HEK293T (cell line): ENCODE data around the gene GDPD5.

Experiments
- CTCF ChIA-PET: fragments of 350-600 bp; formaldehyde crosslinking; extraction: SDS; loops from one replicate; lab custom pipeline; 2021; ENCODE audit warnings: antibody characterized with exemption, inconsistent platforms; lab: Yijun Ruan, JAX
- POLR2A ChIA-PET: fragments of 350-600 bp; formaldehyde crosslinking; extraction: SDS; loops from one replicate; lab custom pipeline; 2020; ENCODE audit warnings: antibody characterized with exemption, inconsistent platforms; lab: Yijun Ruan, JAX
- DNase-seq: peaks from one replicate; pipeline ENCODE4 v3.0.0; 2012; ENCODE audit warnings: mixed read lengths; ENCODE audit errors: extremely low spot score
- ARNT ChIP-seq: fragments of 450-650 bp; IDR thresholded peaks from 2 replicates; pipeline ENCODE4 v1.6.1; 2017; ENCODE audit warnings: mild to moderate bottlenecking
- BHLHE40 ChIP-seq: fragments of 450-650 bp; IDR thresholded peaks from 2 replicates; pipeline ENCODE4 v1.6.1; 2016; ENCODE audit warnings: mild to moderate bottlenecking, moderate library complexity, borderline replicate concordance
- CTBP1 ChIP-seq: fragments of 450-650 bp; IDR thresholded peaks from 2 replicates; pipeline ENCODE4 v1.6.1; 2016; ENCODE audit warnings: borderline replicate concordance
- ELF4 ChIP-seq: fragments of 450-650 bp; IDR thresholded peaks from 2 replicates; pipeline ENCODE4 v1.6.1; 2017; ENCODE audit warnings: antibody characterized with exemption
- FOXA1 ChIP-seq: fragments of 450-650 bp; IDR thresholded peaks from 2 replicates; pipeline ENCODE4 v1.6.1; 2016; ENCODE audit warnings: mild to moderate bottlenecking
- FOXK2 ChIP-seq: fragments of 450-650 bp; IDR thresholded peaks from 2 replicates; pipeline ENCODE4 v1.6.1; 2016; ENCODE audit warnings: mild to moderate bottlenecking
- FOXM1 ChIP-seq: fragments of 450-650 bp; IDR thresholded peaks from 2 replicates; pipeline ENCODE4 v1.6.1; 2017; ENCODE audit warnings: mild to moderate bottlenecking, borderline replicate concordance
- HDGF ChIP-seq: fragments of 450-650 bp; IDR thresholded peaks from 2 replicates; pipeline ENCODE4 v1.6.1; 2017; ENCODE audit warnings: antibody characterized with exemption, borderline replicate concordance
- L3MBTL2 ChIP-seq: fragments of 450-650 bp; conservative IDR thresholded peaks from 2 replicates; pipeline ENCODE4 v1.6.1; 2016; ENCODE audit warnings: mild to moderate bottlenecking
- LEF1 ChIP-seq: fragments of 450-650 bp; IDR thresholded peaks from 2 replicates; pipeline ENCODE4 v1.6.1; 2017; ENCODE audit warnings: mild to moderate bottlenecking, borderline replicate concordance
- NFRKB ChIP-seq: fragments of 450-650 bp; IDR thresholded peaks from 2 replicates; pipeline ENCODE4 v1.6.1; 2016; ENCODE audit warnings: mild to moderate bottlenecking, moderate library complexity
- PKNOX1 ChIP-seq: fragments of 450-650 bp; IDR thresholded peaks from 2 replicates; pipeline ENCODE4 v1.6.1; 2016
- SP1 ChIP-seq: fragments of 450-650 bp; IDR thresholded peaks from 2 replicates; pipeline ENCODE4 v1.6.1; 2017
- SUZ12 ChIP-seq: fragments of 450-650 bp; IDR thresholded peaks from 2 replicates; pipeline ENCODE4 v1.6.1; 2016; ENCODE audit warnings: mild to moderate bottlenecking
- TARDBP ChIP-seq: fragments of 450-650 bp; IDR thresholded peaks from 2 replicates; pipeline ENCODE4 v1.6.1; 2016
- ZNF384 ChIP-seq: fragments of 450-650 bp; IDR thresholded peaks from 2 replicates; pipeline ENCODE4 v1.6.1; 2016

Gene GDPD5

GRCh38 chr11:75429902-75430713, 95.6 kb downstream of the GDPD5 start:
- CTCF ChIA-PET: no interaction called here
- DNase-seq: no peak
- TF ChIP-seq SUZ12 (no peak), PKNOX1 (no peak), FOXA1 (no peak), ARNT (no peak), LEF1 (no peak), SP1 (no peak), ELF4 (no peak), L3MBTL2 (no peak), BHLHE40 (no peak)
- POLR2A ChIA-PET: no interaction called here

DNA sequence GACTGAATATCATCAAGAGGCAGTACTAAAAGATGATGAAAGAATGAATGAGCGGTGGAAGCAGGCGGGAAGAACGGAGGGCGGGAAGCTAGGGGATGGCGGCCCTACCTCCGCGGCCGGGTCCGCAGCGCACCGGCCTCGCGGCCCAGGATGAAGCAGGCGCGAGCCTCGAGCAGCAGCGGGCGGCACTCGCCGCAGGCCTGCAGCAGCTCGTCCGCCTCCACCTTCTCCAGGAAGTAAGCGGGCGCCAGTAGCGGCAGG, 96.2 kb downstream of the GDPD5 start:
- TF ChIP-seq ARNT (no peak), BHLHE40 (no peak), SUZ12 (no peak), LEF1 (no peak), HDGF (no peak), PKNOX1 (no peak), CTBP1 (no peak)
- CTCF ChIA-PET: no interaction called here
- POLR2A ChIA-PET: no interaction called here
- DNase-seq: no peak

DNA sequence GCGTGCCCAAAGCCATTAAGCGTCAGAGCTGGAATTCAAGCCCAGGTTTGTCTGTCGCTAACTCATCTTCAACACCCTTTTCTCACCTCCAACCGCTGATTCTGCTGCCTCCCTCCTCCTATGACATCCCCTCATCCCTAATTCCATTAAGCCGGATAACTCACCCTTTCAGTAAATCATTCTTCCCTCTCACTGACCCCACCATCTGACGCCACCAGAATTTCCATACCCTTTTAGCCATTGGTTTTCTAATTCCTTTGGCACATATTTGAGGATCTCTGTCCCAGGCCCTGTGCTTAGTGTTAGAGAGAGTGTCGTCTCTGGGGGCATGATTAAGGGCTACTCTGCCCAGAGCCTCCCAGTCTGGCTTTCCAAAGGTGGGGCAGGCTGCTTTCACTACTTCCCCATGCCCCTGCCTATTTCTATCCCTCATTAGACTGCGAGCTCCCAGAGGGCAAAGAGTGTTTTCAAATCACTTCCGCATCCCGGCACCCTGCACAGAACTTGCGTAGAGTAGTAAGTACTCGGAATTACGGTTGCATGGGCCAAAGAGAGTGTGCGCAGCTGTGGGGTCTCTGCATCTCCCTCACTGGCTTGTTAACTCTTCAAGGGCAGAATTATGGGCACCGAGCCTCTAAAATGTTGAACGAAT, 96.6 kb downstream of the GDPD5 start:
- ChIA-PET CTCF (no interaction called here), POLR2A (interaction anchor here (1.8 kb wide), 1 partner anchor 28 kb away, joined by 7 read pairs; no protein-coding TSS in a partner anchor)
- DNase-seq: no peak
- TF ChIP-seq HDGF (no peak), ZNF384 (no peak), ARNT (no peak), FOXK2 (no peak), SP1 (no peak), NFRKB (no peak), FOXA1 (no peak), L3MBTL2 (no peak), ELF4 (no peak), BHLHE40 (no peak), TARDBP (no peak)

DNA sequence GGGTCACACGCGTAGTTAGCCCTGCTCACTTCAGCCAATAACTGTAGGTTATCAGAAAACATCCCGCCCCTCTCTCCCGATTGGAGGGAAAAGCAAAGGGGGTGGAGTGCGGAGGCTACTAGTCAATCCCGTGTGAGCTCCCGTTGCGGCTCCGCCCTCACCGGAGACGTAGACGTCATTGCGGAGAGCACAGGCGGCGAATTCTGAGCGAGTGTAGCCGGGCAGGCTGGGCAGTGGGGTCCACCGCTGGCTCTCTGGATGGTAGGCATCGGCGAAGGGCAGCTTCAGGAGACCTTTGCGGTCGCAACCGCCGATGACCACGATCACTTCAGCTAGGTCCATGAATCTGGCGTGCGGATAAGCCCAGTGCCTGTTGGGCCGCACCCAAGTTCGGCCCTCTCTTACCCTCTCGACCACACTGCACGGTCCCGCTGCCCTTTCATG, 97.4 kb downstream of the GDPD5 start:
- peak; percentile 84 for DNase-seq
- TF ChIP-seq ZNF384: no peak
- no peak for TF ChIP-seq PKNOX1
- TF ChIP-seq HDGF: no peak
- TF ChIP-seq L3MBTL2: no peak
- no peak for TF ChIP-seq FOXM1
- no peak for TF ChIP-seq NFRKB
- TF ChIP-seq ELF4: no peak
- TF ChIP-seq BHLHE40: no peak
- TF ChIP-seq ARNT: no peak
- ChIA-PET POLR2A (interaction anchor here (0.8 to 1.8 kb wide), 2 partner anchors 27 to 37 kb away, joined by 4 to 7 read pairs; no protein-coding TSS in a partner anchor), CTCF (no interaction called here)

DNA sequence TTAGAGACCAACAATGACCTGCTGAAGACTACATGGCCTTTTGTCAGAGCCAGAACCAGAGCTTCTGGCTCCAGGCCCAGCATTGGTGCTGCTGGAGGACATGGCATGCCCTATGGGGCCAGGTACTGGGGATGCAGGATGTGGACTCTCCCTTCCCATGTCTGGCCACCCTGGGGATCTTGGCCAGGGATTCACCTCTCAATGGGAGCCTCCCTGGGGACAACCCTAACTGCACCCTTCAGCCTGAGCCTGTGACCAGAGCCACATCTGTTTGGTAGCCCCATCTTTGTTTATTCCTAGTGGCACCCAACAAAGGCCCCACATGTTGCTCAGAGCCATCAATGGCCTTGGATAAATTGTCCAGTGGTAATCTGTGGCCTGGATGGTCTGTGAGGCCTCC, 98.6 kb downstream of the GDPD5 start:
- TF ChIP-seq ZNF384 (no peak), LEF1 (no peak), ELF4 (no peak), CTBP1 (no peak), SUZ12 (no peak), BHLHE40 (no peak), ARNT (no peak), L3MBTL2 (no peak), TARDBP (no peak), PKNOX1 (no peak), HDGF (no peak), FOXA1 (no peak), SP1 (no peak), FOXK2 (no peak), FOXM1 (no peak), NFRKB (no peak)
- POLR2A ChIA-PET: interaction anchor here (1.8 kb wide), 1 partner anchor 26 kb away, joined by 7 read pairs; no protein-coding TSS in a partner anchor
- CTCF ChIA-PET: no interaction called here
- no peak for DNase-seq

DNA sequence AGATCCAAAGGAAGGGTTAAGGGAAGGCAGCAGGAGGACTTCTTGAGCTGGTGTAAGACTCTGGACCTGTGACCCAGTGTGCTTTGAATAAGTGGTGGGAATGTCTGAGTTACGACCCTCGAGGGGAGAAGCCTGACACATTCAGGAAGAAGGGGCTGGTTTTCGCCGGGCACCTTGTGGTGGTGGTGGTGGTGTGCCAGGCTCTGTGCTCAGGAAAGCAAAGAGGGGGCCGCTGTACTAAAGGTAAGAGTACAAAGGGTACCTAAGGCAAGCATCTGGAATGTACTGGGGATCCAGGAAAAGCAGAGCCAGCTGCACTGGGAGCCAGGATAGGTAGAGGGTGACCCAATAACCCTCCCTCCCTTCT, 99.0 kb downstream of the GDPD5 start:
- no peak for TF ChIP-seq SUZ12
- TF ChIP-seq SP1: no peak
- no peak for TF ChIP-seq FOXK2
- no peak for TF ChIP-seq TARDBP
- no peak for TF ChIP-seq NFRKB
- TF ChIP-seq ARNT: no peak
- no peak for TF ChIP-seq PKNOX1
- no peak for TF ChIP-seq BHLHE40
- no peak for TF ChIP-seq L3MBTL2
- TF ChIP-seq ELF4: no peak
- TF ChIP-seq HDGF: no peak
- TF ChIP-seq ZNF384: no peak
- no peak for TF ChIP-seq CTBP1
- TF ChIP-seq LEF1: no peak
- no peak for TF ChIP-seq FOXM1
- no peak for TF ChIP-seq FOXA1
- POLR2A ChIA-PET: no interaction called here
- no peak for DNase-seq
- CTCF ChIA-PET: no interaction called here
